Temporal lobe (tissue), 1 donor: ENCODE data around the gene OR1S1. TPM values are rescaled to one million over a fixed set of nuclear protein-coding genes. Genes with fewer than 3 reads are reported as not detected.

Experiments
- total RNA-seq: library from RNA; depleted of rRNA; stranded (reverse); fragments of >200 nt; gene quantifications from one replicate; pipeline ENCODE4 v1.2.3, GENCODE V29; 2014

The OR1S1 gene
- total RNA-seq, 1 donor from 2014 or later = not detected

Other genes with a start within 250 kb of the OR1S1 start
- not detected for gene OR9Q1, start 188.8 kb upstream of the OR1S1 start, total RNA-seq
- gene OR6Q1, start 181.8 kb upstream of the OR1S1 start, total RNA-seq = not detected
- gene OR9I1, start 87.2 kb upstream of the OR1S1 start, total RNA-seq = not detected
- gene OR9Q2, start 23.6 kb upstream of the OR1S1 start, total RNA-seq = not detected
- not detected for gene OR1S2, start 8.6 kb upstream of the OR1S1 start, total RNA-seq
- gene OR10Q1, start 16.2 kb downstream of the OR1S1 start, total RNA-seq = not detected
- gene OR10W1, start 55.5 kb downstream of the OR1S1 start, total RNA-seq = not detected
- not detected for gene OR5B17, start 146.3 kb downstream of the OR1S1 start, total RNA-seq
- gene OR5B3, start 194.2 kb downstream of the OR1S1 start, total RNA-seq = not detected
- gene OR5B2, start 215.4 kb downstream of the OR1S1 start, total RNA-seq = not detected
- gene OR5B12, start 229.5 kb downstream of the OR1S1 start, total RNA-seq = not detected